HepG2 (cell line): Measurements from ENCODE around the gene C20orf141. TPM values are rescaled to one million over a fixed set of nuclear protein-coding genes. Genes with fewer than 3 reads are reported as not detected.
A peak's percentile ranks its signal among the peaks of the same experiment; 100 is the strongest.

Experiments used
- MIER3 ChIP-seq: IDR thresholded peaks from 2 replicates; pipeline ENCODE4 v1.6.1; 2016; ENCODE audit warnings: missing compliant biosample characterization, borderline replicate concordance
- MTF2 ChIP-seq: sonication (generic); formaldehyde crosslinking; IDR thresholded peaks from 2 replicates; pipeline ENCODE4 v1.5.0; 2020; ENCODE audit warnings: missing genetic modification reagents, borderline replicate concordance
- SNAI1 ChIP-seq: sonication (generic); formaldehyde crosslinking; IDR thresholded peaks from 2 replicates; pipeline ENCODE4 v1.5.0; 2020; ENCODE audit warnings: mild to moderate bottlenecking, missing genetic modification reagents, borderline replicate concordance
- STAG1 ChIP-seq: sonication (generic); formaldehyde crosslinking; IDR thresholded peaks from 2 replicates; pipeline ENCODE4 v1.4.0; 2020; ENCODE audit warnings: missing genetic modification reagents
- TAF1 ChIP-seq: sonication (generic); formaldehyde crosslinking; IDR thresholded peaks from 2 replicates; pipeline ENCODE4 v1.4.0; 2020; ENCODE audit warnings: missing genetic modification reagents
- ZNF124 ChIP-seq: sonication (generic); formaldehyde crosslinking; IDR thresholded peaks from 2 replicates; pipeline ENCODE4 v1.4.0; 2020; ENCODE audit warnings: missing genetic modification reagents
- ZNF230 ChIP-seq: sonication (generic); formaldehyde crosslinking; IDR thresholded peaks from 2 replicates; pipeline ENCODE4 v1.4.0; 2020; ENCODE audit warnings: mild to moderate bottlenecking, missing genetic modification reagents
- ZNF496 ChIP-seq: sonication (generic); formaldehyde crosslinking; IDR thresholded peaks from 2 replicates; pipeline ENCODE4 v1.8.1; 2023; ENCODE audit warnings: mild to moderate bottlenecking, moderate library complexity, missing genetic modification reagents; ENCODE audit not compliant: insufficient replicate concordance
- ZNF530 ChIP-seq: sonication (generic); formaldehyde crosslinking; IDR thresholded peaks from 2 replicates; pipeline ENCODE4 v1.5.0; 2020; ENCODE audit warnings: low read depth, mild to moderate bottlenecking, missing genetic modification reagents
- ZNF564 ChIP-seq: sonication (generic); formaldehyde crosslinking; IDR thresholded peaks from 2 replicates; pipeline ENCODE4 v1.8.1; 2023; ENCODE audit warnings: mild to moderate bottlenecking, missing genetic modification reagents
- ZSCAN30 ChIP-seq: sonication (generic); formaldehyde crosslinking; IDR thresholded peaks from 2 replicates; pipeline ENCODE4 v1.5.0; 2020; ENCODE audit warnings: mild to moderate bottlenecking, missing genetic modification reagents
- polyA plus RNA-seq, 8 experiments: library from polyadenylated mRNA; depleted of rRNA in 3 of 8; stranded (reverse) in 7 of 8; unstranded in 1 of 8; fragments of >200 nt; fragmentation: Illumina TruSeq in 4 of 8; extraction: Trizol in 4 of 8; gene quantifications; 2 replicates each; pipeline versions ENCODE4 v1.2.1 to v1.2.3, GENCODE V29; 2011 to 2016; ENCODE audit warnings: low read depth in 4 of 8, missing spikeins in 1 of 8, mixed read lengths in 1 of 8; ENCODE audit not compliant: insufficient read depth in 1 of 8
- total RNA-seq, 5 experiments: library from RNA; depleted of rRNA; stranded (reverse); fragments of >200 nt; fragmentation: Illumina TruSeq; extraction: Trizol; gene quantifications; 2 replicates each; pipeline ENCODE4 v1.2.3, GENCODE V29; 2016; ENCODE audit warnings: low read depth in 1 of 5
- TF ChIP-seq, protein P1 (sequence below): sonication (generic); formaldehyde crosslinking; IDR thresholded peaks from 2 replicates; pipeline ENCODE4 v1.5.0; 2020; ENCODE audit warnings: missing genetic modification reagents
- TF ChIP-seq, protein P2 (sequence below): sonication (generic); formaldehyde crosslinking; IDR thresholded peaks from 2 replicates; pipeline ENCODE4 v1.9.0; 2021; ENCODE audit warnings: missing genetic modification reagents, borderline replicate concordance
- TF ChIP-seq, protein P3 (sequence below): IDR thresholded peaks from 2 replicates; pipeline ENCODE4 v1.6.1; 2016; ENCODE audit warnings: low read depth, missing genetic modification reagents, missing compliant biosample characterization
- TF ChIP-seq, protein P4 (sequence below): sonication (generic); formaldehyde crosslinking; IDR thresholded peaks from 2 replicates; pipeline ENCODE4 v1.5.1; 2020; ENCODE audit warnings: mild to moderate bottlenecking, moderate library complexity, missing genetic modification reagents
- TF ChIP-seq, protein P5 (sequence below): sonication (generic); formaldehyde crosslinking; IDR thresholded peaks from 2 replicates; pipeline ENCODE4 v1.5.0; 2020; ENCODE audit warnings: mild to moderate bottlenecking, missing genetic modification reagents, borderline replicate concordance

Gene C20orf141
- total and polyA plus RNA-seq, 2 of the 13 experiments (the other 11 are each of a cell fraction or from before 2014, with no cell fraction given), result not detected

DNA sequence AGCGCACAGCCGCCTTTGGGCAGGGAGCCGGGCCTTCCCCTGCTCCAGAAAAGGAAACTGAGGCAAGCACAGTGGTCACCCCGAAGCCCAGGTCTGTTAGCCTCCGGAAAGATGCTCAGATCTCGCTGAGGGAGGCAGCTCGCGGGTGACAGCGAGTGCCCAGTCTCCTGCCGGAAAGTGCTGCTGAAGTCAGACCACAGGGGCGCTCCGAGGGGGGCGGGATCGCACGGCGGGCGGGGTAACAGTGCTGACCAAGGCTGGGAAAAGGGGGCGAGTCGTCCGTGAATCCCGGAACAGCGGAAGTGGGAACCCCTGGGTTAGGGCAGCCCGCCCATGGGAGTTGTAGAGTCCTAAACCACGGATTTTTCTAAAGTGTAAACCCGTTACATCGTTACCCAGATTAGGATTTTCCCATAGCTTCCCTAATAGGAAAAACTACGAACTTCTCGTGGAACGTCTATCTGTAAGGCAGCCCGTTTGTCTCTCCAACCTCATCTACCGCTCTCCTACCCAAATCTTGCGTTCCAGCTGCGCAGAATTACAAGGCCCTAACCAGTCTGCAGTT lies 26.3 kb downstream of the C20orf141 start (continued):
- TF ChIP-seq ZSCAN30, result no peak
- TF ChIP-seq STAG1 (CRISPR knock-in tag), result peak; percentile 6; the same call in 1 of the 2 replicates
- 0 out of 2 replicates have a peak, but pooled peaks have one; percentile 12 for TF ChIP-seq TAF1 (CRISPR knock-in tag)
- TF ChIP-seq ZNF230 (CRISPR knock-in tag), result no peak
- TF ChIP-seq, protein P1, sequence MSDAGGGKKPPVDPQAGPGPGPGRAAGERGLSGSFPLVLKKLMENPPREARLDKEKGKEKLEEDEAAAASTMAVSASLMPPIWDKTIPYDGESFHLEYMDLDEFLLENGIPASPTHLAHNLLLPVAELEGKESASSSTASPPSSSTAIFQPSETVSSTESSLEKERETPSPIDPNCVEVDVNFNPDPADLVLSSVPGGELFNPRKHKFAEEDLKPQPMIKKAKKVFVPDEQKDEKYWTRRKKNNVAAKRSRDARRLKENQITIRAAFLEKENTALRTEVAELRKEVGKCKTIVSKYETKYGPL (CRISPR knock-in tag), result no peak
- TF ChIP-seq, protein P2, sequence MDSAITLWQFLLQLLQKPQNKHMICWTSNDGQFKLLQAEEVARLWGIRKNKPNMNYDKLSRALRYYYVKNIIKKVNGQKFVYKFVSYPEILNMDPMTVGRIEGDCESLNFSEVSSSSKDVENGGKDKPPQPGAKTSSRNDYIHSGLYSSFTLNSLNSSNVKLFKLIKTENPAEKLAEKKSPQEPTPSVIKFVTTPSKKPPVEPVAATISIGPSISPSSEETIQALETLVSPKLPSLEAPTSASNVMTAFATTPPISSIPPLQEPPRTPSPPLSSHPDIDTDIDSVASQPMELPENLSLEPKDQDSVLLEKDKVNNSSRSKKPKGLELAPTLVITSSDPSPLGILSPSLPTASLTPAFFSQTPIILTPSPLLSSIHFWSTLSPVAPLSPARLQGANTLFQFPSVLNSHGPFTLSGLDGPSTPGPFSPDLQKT (CRISPR knock-in tag), result no peak
- TF ChIP-seq, protein P3, sequence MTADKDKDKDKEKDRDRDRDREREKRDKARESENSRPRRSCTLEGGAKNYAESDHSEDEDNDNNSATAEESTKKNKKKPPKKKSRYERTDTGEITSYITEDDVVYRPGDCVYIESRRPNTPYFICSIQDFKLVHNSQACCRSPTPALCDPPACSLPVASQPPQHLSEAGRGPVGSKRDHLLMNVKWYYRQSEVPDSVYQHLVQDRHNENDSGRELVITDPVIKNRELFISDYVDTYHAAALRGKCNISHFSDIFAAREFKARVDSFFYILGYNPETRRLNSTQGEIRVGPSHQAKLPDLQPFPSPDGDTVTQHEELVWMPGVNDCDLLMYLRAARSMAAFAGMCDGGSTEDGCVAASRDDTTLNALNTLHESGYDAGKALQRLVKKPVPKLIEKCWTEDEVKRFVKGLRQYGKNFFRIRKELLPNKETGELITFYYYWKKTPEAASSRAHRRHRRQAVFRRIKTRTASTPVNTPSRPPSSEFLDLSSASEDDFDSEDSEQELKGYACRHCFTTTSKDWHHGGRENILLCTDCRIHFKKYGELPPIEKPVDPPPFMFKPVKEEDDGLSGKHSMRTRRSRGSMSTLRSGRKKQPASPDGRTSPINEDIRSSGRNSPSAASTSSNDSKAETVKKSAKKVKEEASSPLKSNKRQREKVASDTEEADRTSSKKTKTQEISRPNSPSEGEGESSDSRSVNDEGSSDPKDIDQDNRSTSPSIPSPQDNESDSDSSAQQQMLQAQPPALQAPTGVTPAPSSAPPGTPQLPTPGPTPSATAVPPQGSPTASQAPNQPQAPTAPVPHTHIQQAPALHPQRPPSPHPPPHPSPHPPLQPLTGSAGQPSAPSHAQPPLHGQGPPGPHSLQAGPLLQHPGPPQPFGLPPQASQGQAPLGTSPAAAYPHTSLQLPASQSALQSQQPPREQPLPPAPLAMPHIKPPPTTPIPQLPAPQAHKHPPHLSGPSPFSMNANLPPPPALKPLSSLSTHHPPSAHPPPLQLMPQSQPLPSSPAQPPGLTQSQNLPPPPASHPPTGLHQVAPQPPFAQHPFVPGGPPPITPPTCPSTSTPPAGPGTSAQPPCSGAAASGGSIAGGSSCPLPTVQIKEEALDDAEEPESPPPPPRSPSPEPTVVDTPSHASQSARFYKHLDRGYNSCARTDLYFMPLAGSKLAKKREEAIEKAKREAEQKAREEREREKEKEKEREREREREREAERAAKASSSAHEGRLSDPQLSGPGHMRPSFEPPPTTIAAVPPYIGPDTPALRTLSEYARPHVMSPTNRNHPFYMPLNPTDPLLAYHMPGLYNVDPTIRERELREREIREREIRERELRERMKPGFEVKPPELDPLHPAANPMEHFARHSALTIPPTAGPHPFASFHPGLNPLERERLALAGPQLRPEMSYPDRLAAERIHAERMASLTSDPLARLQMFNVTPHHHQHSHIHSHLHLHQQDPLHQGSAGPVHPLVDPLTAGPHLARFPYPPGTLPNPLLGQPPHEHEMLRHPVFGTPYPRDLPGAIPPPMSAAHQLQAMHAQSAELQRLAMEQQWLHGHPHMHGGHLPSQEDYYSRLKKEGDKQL, result no peak
- peak; percentile 26; the same call in 1 of the 2 replicates for TF ChIP-seq SNAI1 (CRISPR knock-in tag)
- TF ChIP-seq, protein P4, sequence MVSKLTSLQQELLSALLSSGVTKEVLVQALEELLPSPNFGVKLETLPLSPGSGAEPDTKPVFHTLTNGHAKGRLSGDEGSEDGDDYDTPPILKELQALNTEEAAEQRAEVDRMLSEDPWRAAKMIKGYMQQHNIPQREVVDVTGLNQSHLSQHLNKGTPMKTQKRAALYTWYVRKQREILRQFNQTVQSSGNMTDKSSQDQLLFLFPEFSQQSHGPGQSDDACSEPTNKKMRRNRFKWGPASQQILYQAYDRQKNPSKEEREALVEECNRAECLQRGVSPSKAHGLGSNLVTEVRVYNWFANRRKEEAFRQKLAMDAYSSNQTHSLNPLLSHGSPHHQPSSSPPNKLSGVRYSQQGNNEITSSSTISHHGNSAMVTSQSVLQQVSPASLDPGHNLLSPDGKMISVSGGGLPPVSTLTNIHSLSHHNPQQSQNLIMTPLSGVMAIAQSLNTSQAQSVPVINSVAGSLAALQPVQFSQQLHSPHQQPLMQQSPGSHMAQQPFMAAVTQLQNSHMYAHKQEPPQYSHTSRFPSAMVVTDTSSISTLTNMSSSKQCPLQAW, result no peak
- no peak for TF ChIP-seq MTF2 (CRISPR knock-in tag)
- TF ChIP-seq, protein P5, sequence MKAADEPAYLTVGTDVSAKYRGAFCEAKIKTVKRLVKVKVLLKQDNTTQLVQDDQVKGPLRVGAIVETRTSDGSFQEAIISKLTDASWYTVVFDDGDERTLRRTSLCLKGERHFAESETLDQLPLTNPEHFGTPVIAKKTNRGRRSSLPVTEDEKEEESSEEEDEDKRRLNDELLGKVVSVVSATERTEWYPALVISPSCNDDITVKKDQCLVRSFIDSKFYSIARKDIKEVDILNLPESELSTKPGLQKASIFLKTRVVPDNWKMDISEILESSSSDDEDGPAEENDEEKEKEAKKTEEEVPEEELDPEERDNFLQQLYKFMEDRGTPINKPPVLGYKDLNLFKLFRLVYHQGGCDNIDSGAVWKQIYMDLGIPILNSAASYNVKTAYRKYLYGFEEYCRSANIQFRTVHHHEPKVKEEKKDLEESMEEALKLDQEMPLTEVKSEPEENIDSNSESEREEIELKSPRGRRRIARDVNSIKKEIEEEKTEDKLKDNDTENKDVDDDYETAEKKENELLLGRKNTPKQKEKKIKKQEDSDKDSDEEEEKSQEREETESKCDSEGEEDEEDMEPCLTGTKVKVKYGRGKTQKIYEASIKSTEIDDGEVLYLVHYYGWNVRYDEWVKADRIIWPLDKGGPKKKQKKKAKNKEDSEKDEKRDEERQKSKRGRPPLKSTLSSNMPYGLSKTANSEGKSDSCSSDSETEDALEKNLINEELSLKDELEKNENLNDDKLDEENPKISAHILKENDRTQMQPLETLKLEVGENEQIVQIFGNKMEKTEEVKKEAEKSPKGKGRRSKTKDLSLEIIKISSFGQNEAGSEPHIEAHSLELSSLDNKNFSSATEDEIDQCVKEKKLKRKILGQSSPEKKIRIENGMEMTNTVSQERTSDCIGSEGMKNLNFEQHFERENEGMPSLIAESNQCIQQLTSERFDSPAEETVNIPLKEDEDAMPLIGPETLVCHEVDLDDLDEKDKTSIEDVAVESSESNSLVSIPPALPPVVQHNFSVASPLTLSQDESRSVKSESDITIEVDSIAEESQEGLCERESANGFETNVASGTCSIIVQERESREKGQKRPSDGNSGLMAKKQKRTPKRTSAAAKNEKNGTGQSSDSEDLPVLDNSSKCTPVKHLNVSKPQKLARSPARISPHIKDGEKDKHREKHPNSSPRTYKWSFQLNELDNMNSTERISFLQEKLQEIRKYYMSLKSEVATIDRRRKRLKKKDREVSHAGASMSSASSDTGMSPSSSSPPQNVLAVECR (CRISPR knock-in tag), result peak; percentile 60; the same call in 1 of the 2 replicates
- TF ChIP-seq ZNF124 (CRISPR knock-in tag), result no peak
- no peak for TF ChIP-seq MIER3
- no peak for TF ChIP-seq ZNF564 (CRISPR knock-in tag)
- no peak for TF ChIP-seq ZNF496
- no peak for TF ChIP-seq ZNF530
